Peyer's patch (tissue), 4 donors: ENCODE results near the gene UFSP1. TPM values are rescaled to one million over a fixed set of nuclear protein-coding genes. Genes with fewer than 3 reads are reported as not detected.

ENCODE experiments used
- DNase-seq, 3 donors: peaks; one replicate each; pipeline ENCODE4 v3.0.0-alpha.2; 2017 to 2019
- H3K27ac ChIP-seq, 4 donors: fragments of 200-600 bp; sonication (generic); one replicate each; pipeline ENCODE4 v1.5.1; 2016 to 2019
- H3K27me3 ChIP-seq, 2 donors: fragments of 200-600 bp; sonication (generic); one replicate each; pipeline ENCODE4 v1.5.1; 2019
- H3K36me3 ChIP-seq, 3 donors: fragments of 200-600 bp; sonication (generic); one replicate each; pipeline ENCODE4 v1.5.1; 2016 to 2019
- H3K4me1 ChIP-seq, 4 donors: fragments of 200-600 bp; sonication (generic); one replicate each; pipeline ENCODE4 v1.5.1; 2016 to 2019
- H3K4me3 ChIP-seq, 4 donors: fragments of 200-600 bp; sonication (generic); 1 replicate in 3 of 4; 2 replicates in 1 of 4; pipeline ENCODE4 v1.5.1; 2016 to 2019; ENCODE audit warnings: mild to moderate bottlenecking in 1 of 4
- H3K9me3 ChIP-seq, 4 donors: fragments of 200-600 bp; sonication (generic); one replicate each; pipeline ENCODE4 v1.5.1; 2016 to 2019; ENCODE audit warnings: mild to moderate bottlenecking in 1 of 4
- CTCF ChIP-seq, 6 experiments: fragments of 450-650 bp in 4 of 6; fragments of 200-600 bp in 2 of 6; sonication (generic) in 1 of 6; IDR thresholded peaks; one replicate each; pipeline ENCODE4 v1.5.1; 2017 to 2019; ENCODE audit warnings: antibody characterized with exemption in 6 of 6, mild to moderate bottlenecking in 3 of 6, moderate library complexity in 1 of 6
- POLR2A ChIP-seq, 2 donors: fragments of 450-650 bp; IDR thresholded peaks; one replicate each; pipeline ENCODE4 v1.5.1; 2017; ENCODE audit warnings: antibody characterized with exemption in 2 of 2, mild to moderate bottlenecking in 2 of 2, moderate library complexity in 2 of 2
- total RNA-seq, 4 donors: library from RNA; depleted of rRNA; stranded (reverse); fragments of >200 nt; gene quantifications; one replicate each; pipeline ENCODE4 v1.1.0, GENCODE V29; 2016

UFSP1 gene
- total RNA-seq, 4 donors from 2014 or later: 4.1 to 7.0 (median 5.2) TPM

- peak in 1 of 3 donors; percentile 61 for DNase-seq
- peak overlapping the region; percentile 57 to 78 (median 66) for H3K4me3 ChIP-seq
- peaks cover 7 to 37% (median 32%) of the 10 kb centered on the region in 4 donors for H3K4me1 ChIP-seq
- no peaks in the 10 kb centered on the region for H3K27me3 ChIP-seq
- peaks cover 0 to 52% (median 0%) of the 10 kb centered on the region in 3 donors for H3K36me3 ChIP-seq
- peak overlapping the region; percentile 82 to 92 (median 87) for H3K27ac ChIP-seq
- H3K9me3 ChIP-seq: no peaks in the 10 kb centered on the region
- TF ChIP-seq CTCF (IDR thresholded peaks at IDR 0.05) (no peak), POLR2A (IDR thresholded peaks at IDR 0.05) (no peak)
Observed at GRCh38 chr7:100888291-100888987, 1.1 kb downstream of the UFSP1 start.

- DNase-seq: peak in 2 of 3 donors; percentile 89
- peaks cover 0 to 59% (median 0%) of the 10 kb centered on the region in 3 donors for H3K36me3 ChIP-seq
- H3K9me3 ChIP-seq: no peaks in the 10 kb centered on the region
- H3K27ac ChIP-seq: peak overlapping the region; percentile 58 to 85 (median 70)
- H3K27me3 ChIP-seq: no peaks in the 10 kb centered on the region
- peak overlapping the region in 1 of 4 donors; percentile 57 for H3K4me3 ChIP-seq
- H3K4me1 ChIP-seq: peaks cover 7 to 37% (median 32%) of the 10 kb centered on the region in 4 donors
- TF ChIP-seq CTCF (IDR thresholded peaks at IDR 0.05) (no peak), POLR2A (IDR thresholded peaks at IDR 0.05) (no peak)
Observed at GRCh38 chr7:100887516-100888290, 1.8 kb downstream of the UFSP1 start.

DNA sequence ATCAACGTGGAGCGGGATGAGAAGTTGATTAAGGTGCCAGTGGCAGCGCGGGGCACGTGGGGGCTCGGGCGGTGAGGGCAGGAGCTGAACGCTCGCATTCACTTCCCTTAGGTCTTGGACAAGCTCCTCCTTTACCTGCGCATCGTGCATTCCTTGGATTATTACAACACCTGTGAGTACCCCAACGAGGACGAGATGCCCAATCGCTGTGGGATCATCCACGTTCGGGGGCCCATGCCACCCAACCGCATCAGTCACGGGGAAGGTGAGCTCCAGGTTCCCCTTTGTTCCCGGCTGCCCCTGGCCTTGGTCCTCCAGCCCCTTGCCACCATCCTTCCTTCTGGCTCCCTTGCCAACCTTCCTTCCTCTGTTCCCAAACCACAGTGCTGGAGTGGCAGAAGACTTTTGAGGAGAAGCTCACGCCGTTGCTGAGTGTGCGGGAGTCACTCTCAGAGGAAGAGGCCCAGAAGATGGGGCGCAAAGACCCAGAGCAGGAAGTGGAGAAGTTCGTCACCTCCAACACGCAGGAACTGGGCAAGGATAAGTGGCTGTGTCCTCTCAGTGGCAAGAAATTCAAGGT is 2.5 kb downstream of the UFSP1 start:
- H3K9me3 ChIP-seq: no peaks in the 10 kb centered on the region
- DNase-seq: peak in 1 of 3 donors; percentile 46
- H3K4me1 ChIP-seq: peaks cover 7 to 37% (median 32%) of the 10 kb centered on the region in 4 donors
- H3K27ac ChIP-seq: peak overlapping the region; percentile 58 to 85 (median 70)
- H3K4me3 ChIP-seq: no peak overlapping the region
- H3K27me3 ChIP-seq: no peaks in the 10 kb centered on the region
- H3K36me3 ChIP-seq: peaks cover 0 to 66% (median 0%) of the 10 kb centered on the region in 3 donors
- TF ChIP-seq POLR2A (IDR thresholded peaks at IDR 0.05): no peak
- no peak for TF ChIP-seq CTCF (IDR thresholded peaks at IDR 0.05)

- Histone ChIP-seq H3K27me3 (no peaks in the 10 kb centered on the region), H3K4me3 (no peak overlapping the region), H3K4me1 (peaks cover 7 to 37% (median 32%) of the 10 kb centered on the region in 4 donors), H3K27ac (peak overlapping the region in 1 of 4 donors; percentile 85), H3K9me3 (no peaks in the 10 kb centered on the region), H3K36me3 (peaks cover 0 to 73% (median 3%) of the 10 kb centered on the region in 3 donors)
- TF ChIP-seq CTCF (IDR thresholded peaks at IDR 0.05) (no peak), POLR2A (IDR thresholded peaks at IDR 0.05) (no peak)
- DNase-seq: no peak
Observed at GRCh38 chr7:100886142-100886935, 3.2 kb downstream of the UFSP1 start.
